Measurements from ENCODE around the gene ATP1A1. TPM values are rescaled to one million over a fixed set of nuclear protein-coding genes. Genes with fewer than 3 reads are reported as not detected.
A peak's percentile ranks its signal among the peaks of the same experiment; 100 is the strongest.

Gene ATP1A1
- total and polyA plus RNA-seq, 4 experiments from 2014 or later: 46.5 to 256 (median 163) TPM

DNA sequence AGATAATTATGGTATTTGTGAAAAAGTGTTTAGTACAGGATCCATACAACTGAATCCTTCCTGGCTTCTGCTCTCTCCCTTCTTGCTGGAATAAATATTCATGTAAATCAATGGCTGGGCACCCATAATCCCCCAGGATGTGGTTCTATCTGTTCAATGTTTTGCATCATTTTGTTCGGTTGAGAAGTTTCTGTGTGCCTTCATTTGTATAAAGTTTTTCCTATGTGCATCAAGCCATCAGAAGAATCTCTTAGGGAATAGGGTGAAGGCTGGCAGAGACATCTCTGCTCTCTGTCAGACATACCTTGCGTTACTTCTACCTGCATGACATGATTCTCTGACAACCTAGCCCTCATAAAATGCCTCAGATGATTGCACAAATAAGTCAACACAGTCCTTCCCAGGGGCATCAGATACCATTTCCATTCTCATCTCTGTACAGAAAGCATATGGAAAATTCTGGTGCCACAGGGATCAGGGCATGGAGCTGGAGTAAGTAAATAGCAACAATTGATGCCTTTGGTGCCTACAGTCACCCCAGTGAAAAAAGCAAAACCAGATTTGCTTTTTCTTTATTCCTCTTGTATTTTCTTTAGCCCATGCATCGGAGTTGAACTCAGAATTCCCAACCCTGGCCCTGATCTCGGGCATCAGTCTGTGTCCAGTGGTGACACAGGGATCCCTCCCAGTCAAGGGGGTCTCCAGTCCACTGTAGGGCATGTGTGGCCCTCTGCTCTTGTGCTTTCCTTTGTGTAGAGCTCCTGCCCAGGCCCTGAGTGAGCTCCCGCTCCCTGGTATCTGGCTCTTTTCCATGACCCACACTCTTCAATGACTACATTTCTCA lies 39.7 kb upstream of the ATP1A1 start:
- Mint-ChIP-seq H3K36me3 (no peaks in the 10 kb centered on the region), H3K4me1 (peaks cover 19 to 36% (median 23%) of the 10 kb centered on the region in 4 donors), H3K27ac (no peak overlapping the region), H3K4me3 (no peak overlapping the region), H3K27me3 (no peaks in the 10 kb centered on the region), H3K9me3 (peaks cover 0 to 2% (median 0%) of the 10 kb centered on the region in 8 donors)
- no peak overlapping the region for H3K27ac ChIP-seq (ENCODE audit: low read depth, low read length)
- ChIA-PET POLR2A (ENCODE audit: partially characterized antibody) (interaction anchor here (0.7 to 1.5 kb wide), 2 partner anchors 8 to 11 kb away, joined by 4 to 10 read pairs; no protein-coding TSS in a partner anchor), CTCF (ENCODE audit: partially characterized antibody) (interaction anchor here (0.9 to 1.0 kb wide), 2 partner anchors 102 to 194 kb away, joined by 3 to 4 read pairs; no protein-coding TSS in a partner anchor)
- no peaks in the 10 kb centered on the region for H3K9me3 ChIP-seq (ENCODE audit: control insufficient read depth in 1 of 2, low read length in 2 of 2)
- DNase-seq: no peak
- H3K4me1 ChIP-seq (ENCODE audit: insufficient read depth, low read length): peaks cover 6% of the 10 kb centered on the region
- H3K4me3 ChIP-seq (ENCODE audit: low read length in 2 of 2): no peak overlapping the region
- H3K27me3 ChIP-seq (ENCODE audit: insufficient read depth, low read length): no peaks in the 10 kb centered on the region
- H3K36me3 ChIP-seq (ENCODE audit: insufficient read depth, low read length): no peaks in the 10 kb centered on the region
- intact Hi-C loops (cut with micrococcal nuclease): no loop called here

DNA sequence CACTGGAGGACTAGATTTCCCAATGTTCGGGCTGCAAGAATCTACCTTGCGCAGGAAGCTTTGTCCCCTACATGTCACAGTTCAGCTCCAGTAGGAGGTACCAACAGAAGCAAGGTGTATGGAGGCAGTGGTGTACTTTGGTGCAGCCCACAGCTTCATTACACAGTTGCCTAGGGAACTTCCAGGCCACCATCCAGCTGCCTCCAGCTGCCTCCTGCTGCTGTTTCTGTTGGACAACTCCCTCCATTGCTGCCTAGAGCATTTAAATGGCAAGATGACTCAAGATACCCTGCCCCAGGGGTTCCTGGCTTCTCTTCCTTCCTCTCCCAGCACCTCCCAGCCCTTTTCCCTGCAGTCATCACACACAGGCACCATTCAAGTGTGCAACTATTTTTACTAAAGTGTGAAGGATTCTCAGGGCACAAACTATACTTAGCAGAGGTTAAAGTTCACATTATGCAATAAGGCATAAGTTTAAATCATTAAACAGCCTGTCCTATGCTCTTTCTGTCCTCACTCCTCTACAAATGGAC lies 39.0 kb upstream of the ATP1A1 start:
- Mint-ChIP-seq H3K9me3 (no peaks in the 10 kb centered on the region), H3K4me1 (peaks cover 14 to 29% (median 18%) of the 10 kb centered on the region in 4 donors)

DNA sequence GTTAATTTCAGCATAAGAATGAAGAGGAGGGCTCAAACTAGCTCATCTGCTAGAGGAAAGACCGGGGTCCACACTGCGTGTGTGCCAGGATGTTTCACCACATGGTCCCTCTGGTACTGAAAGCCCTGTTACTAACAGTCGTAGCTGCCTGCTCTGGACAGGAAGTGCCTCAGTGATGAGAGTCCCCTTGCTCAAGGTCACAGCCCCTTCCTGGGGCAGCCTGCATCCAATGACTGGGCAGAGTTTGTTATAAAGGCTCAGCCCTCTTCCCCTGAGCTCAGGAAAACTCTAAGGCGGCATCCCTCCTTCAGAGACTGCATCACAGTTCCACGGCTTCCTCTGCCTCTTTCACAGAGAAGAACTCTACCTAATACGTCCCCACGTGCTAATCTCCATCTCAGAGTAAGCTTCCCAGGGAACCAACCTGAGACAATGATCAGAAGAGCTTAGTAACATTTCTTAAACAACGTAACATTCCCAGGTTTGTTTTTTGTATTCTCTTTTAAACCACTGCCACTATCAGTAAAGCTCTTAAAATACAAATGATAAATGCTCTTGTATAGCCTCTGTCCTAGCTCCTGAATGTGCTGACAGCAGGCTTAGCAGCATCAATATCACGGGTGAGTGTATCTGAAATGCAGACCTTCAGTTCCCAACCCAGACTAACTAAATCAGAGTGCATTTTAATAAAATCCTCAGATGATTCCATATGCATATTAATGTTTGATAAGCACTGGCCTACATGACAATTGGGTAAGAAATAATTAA lies 38.0 kb upstream of the ATP1A1 start:
- no peaks in the 10 kb centered on the region for H3K27me3 ChIP-seq (ENCODE audit: insufficient read depth, low read length)
- no peaks in the 10 kb centered on the region for H3K9me3 ChIP-seq (ENCODE audit: control insufficient read depth in 1 of 2, low read length in 2 of 2)
- peak overlapping the region in 2 of 7 donors; percentile 52 to 61 for H3K27ac Mint-ChIP-seq
- POLR2A ChIA-PET (ENCODE audit: partially characterized antibody): interaction anchor here (0.6 to 1.5 kb wide), 6 partner anchors 9 to 41 kb away, joined by 3 to 10 read pairs (median 4); no protein-coding TSS in a partner anchor
- intact Hi-C loops (cut with micrococcal nuclease): no loop called here
- no peak overlapping the region for H3K4me3 Mint-ChIP-seq
- no peak for DNase-seq
- CTCF ChIA-PET (ENCODE audit: partially characterized antibody): interaction anchor here (0.7 to 2.3 kb wide), 4 partner anchors 9 to 196 kb away, joined by 3 to 6 read pairs (median 4); no protein-coding TSS in a partner anchor
- no peaks in the 10 kb centered on the region for H3K27me3 Mint-ChIP-seq
- no peaks in the 10 kb centered on the region for H3K9me3 Mint-ChIP-seq
- H3K36me3 Mint-ChIP-seq: no peaks in the 10 kb centered on the region
- no peaks in the 10 kb centered on the region for H3K36me3 ChIP-seq (ENCODE audit: insufficient read depth, low read length)
- peaks cover 8 to 19% (median 14%) of the 10 kb centered on the region in 4 donors for H3K4me1 Mint-ChIP-seq
- H3K4me1 ChIP-seq (ENCODE audit: insufficient read depth, low read length): no peaks in the 10 kb centered on the region
- no peak overlapping the region for H3K27ac ChIP-seq (ENCODE audit: low read depth, low read length)
- no peak overlapping the region for H3K4me3 ChIP-seq (ENCODE audit: low read length in 2 of 2)

More for the DNA sequence above, 39.0 kb upstream of the ATP1A1 start:
- intact Hi-C loops (cut with micrococcal nuclease): no loop called here
- Histone ChIP-seq H3K27me3 (ENCODE audit: insufficient read depth, low read length) (no peaks in the 10 kb centered on the region), H3K4me3 (ENCODE audit: low read length in 2 of 2) (no peak overlapping the region), H3K27ac (ENCODE audit: low read depth, low read length) (no peak overlapping the region), H3K36me3 (ENCODE audit: insufficient read depth, low read length) (no peaks in the 10 kb centered on the region), H3K9me3 (ENCODE audit: control insufficient read depth in 1 of 2, low read length in 2 of 2) (no peaks in the 10 kb centered on the region), H3K4me1 (ENCODE audit: insufficient read depth, low read length) (no peaks in the 10 kb centered on the region)
- H3K27ac Mint-ChIP-seq: no peak overlapping the region
- no peak for DNase-seq
- H3K27me3 Mint-ChIP-seq: no peaks in the 10 kb centered on the region
- H3K36me3 Mint-ChIP-seq: no peaks in the 10 kb centered on the region
- ChIA-PET POLR2A (ENCODE audit: partially characterized antibody) (interaction anchor here (0.7 to 1.5 kb wide), 3 partner anchors 8 to 42 kb away, joined by 3 to 10 read pairs (median 4); no protein-coding TSS in a partner anchor), CTCF (ENCODE audit: partially characterized antibody) (interaction anchor here (0.9 to 1.2 kb wide), 3 partner anchors 103 to 195 kb away, joined by 3 to 4 read pairs (median 4); no protein-coding TSS in a partner anchor)
- no peak overlapping the region for H3K4me3 Mint-ChIP-seq

DNA sequence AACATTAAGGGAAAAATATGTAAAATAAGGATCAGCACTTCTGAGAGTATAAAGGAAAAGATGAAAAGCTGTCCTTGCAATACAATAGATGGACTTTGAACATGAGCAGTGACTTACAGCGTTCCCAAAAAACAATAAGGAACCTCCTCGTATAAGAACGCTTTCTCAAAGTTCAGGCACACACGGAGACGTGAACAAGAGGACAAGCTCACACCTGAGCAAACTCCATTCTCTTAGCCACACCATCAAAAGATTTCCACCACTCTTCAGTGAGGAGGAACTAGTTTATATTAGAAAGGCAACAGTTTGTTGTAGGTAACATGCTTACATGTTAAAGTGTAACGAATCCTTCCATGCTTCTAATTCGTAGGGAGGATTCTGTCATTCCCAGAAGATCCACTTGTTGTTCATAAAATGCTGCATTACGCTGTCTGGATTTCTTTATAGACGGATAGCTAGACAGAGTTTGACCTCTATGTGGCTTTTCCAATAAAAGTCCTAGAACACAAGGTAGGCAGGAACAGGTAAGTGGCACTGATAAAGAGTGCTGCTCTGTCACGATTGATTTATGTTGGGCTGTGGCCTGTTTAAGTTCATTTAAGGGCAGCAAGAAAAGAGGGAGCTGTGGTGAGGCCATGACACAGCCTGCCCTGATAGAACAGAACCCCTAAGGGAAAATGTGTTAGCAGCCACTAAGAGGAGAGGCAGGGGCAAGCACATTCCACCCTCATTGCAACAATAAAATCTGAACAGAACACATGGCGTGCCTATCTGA lies 37.0 kb upstream of the ATP1A1 start:
- Mint-ChIP-seq H3K27me3 (no peaks in the 10 kb centered on the region), H3K27ac (peak overlapping the region in 1 of 7 donors; percentile 22), H3K9me3 (no peaks in the 10 kb centered on the region), H3K36me3 (no peaks in the 10 kb centered on the region), H3K4me1 (peaks cover 7 to 17% (median 12%) of the 10 kb centered on the region in 4 donors), H3K4me3 (no peak overlapping the region)
- H3K27me3 ChIP-seq (ENCODE audit: insufficient read depth, low read length): no peaks in the 10 kb centered on the region
- H3K27ac ChIP-seq (ENCODE audit: low read depth, low read length): no peak overlapping the region
- no peaks in the 10 kb centered on the region for H3K4me1 ChIP-seq (ENCODE audit: insufficient read depth, low read length)
- no peaks in the 10 kb centered on the region for H3K9me3 ChIP-seq (ENCODE audit: control insufficient read depth in 1 of 2, low read length in 2 of 2)
- POLR2A ChIA-PET (ENCODE audit: partially characterized antibody): interaction anchor here (0.6 to 1.4 kb wide), 4 partner anchors 8 to 40 kb away, joined by 3 to 5 read pairs (median 4); no protein-coding TSS in a partner anchor
- intact Hi-C loops (cut with micrococcal nuclease): no loop called here
- CTCF ChIA-PET (ENCODE audit: partially characterized antibody): interaction anchor here (1.1 to 2.3 kb wide), 2 partner anchors 9 to 196 kb away, joined by 4 to 6 read pairs; no protein-coding TSS in a partner anchor
- no peak overlapping the region for H3K4me3 ChIP-seq (ENCODE audit: low read length in 2 of 2)
- H3K36me3 ChIP-seq (ENCODE audit: insufficient read depth, low read length): no peaks in the 10 kb centered on the region
- DNase-seq: no peak

DNA sequence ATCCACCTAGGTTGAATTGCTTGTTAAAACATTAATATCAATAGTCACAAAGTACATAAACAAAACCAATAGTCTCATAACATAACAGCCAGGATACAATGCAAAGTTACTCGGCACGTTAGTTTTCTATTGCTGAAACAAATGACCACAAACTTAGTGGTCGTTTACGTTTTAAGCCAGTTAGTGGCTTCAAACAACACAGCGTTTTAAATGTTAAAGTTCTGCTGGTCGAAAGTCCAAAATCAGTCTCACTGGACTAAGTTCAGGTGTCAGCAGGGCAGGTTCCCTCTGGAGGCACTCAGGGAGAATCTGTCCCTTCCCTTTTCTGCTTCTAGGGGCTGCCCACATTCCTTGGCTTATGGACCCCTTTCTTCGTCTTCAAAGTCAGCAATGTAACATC lies 35.6 kb upstream of the ATP1A1 start:
- H3K4me1 Mint-ChIP-seq: peaks cover 7 to 14% (median 11%) of the 10 kb centered on the region in 4 donors
- no peaks in the 10 kb centered on the region for H3K4me1 ChIP-seq (ENCODE audit: insufficient read depth, low read length)
- H3K36me3 Mint-ChIP-seq: no peaks in the 10 kb centered on the region
- H3K9me3 ChIP-seq (ENCODE audit: control insufficient read depth in 1 of 2, low read length in 2 of 2): no peaks in the 10 kb centered on the region
- H3K9me3 Mint-ChIP-seq: no peaks in the 10 kb centered on the region
- ChIA-PET POLR2A (ENCODE audit: partially characterized antibody) (no interaction called here), CTCF (ENCODE audit: partially characterized antibody) (no interaction called here)
- intact Hi-C loops (cut with micrococcal nuclease): no loop called here
- no peaks in the 10 kb centered on the region for H3K27me3 ChIP-seq (ENCODE audit: insufficient read depth, low read length)
- H3K27me3 Mint-ChIP-seq: no peaks in the 10 kb centered on the region
- no peak overlapping the region for H3K4me3 ChIP-seq (ENCODE audit: low read length in 2 of 2)
- DNase-seq: no peak
- H3K4me3 Mint-ChIP-seq: no peak overlapping the region
- no peak overlapping the region for H3K27ac Mint-ChIP-seq
- H3K36me3 ChIP-seq (ENCODE audit: insufficient read depth, low read length): no peaks in the 10 kb centered on the region
- no peak overlapping the region for H3K27ac ChIP-seq (ENCODE audit: low read depth, low read length)

DNA sequence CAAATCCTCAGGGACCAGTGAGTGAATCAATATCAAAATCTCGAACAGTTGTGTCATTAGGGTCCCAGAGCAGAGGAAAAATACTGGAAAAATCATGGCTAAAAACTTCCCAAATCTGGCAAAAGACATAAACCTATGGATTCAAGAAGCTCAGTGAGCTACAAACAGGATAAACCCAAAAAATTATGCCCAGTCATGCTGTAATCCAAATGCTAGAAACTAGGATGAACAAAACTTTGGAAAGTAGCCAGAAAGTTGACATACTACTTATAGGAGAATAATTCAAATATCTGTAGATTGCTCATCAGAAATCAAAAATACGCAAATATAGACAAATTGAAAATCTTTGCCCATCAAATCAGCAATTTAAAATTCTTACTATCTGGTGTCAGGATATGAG lies 34.6 kb upstream of the ATP1A1 start:
- Mint-ChIP-seq H3K27ac (no peak overlapping the region), H3K4me1 (peaks cover 9 to 17% (median 12%) of the 10 kb centered on the region in 4 donors), H3K36me3 (no peaks in the 10 kb centered on the region), H3K27me3 (no peaks in the 10 kb centered on the region), H3K9me3 (no peaks in the 10 kb centered on the region), H3K4me3 (no peak overlapping the region)
- ChIA-PET POLR2A (ENCODE audit: partially characterized antibody) (no interaction called here), CTCF (ENCODE audit: partially characterized antibody) (interaction anchor here (1.0 kb wide), 1 partner anchor 199 kb away, joined by 5 read pairs; no protein-coding TSS in a partner anchor)
- Histone ChIP-seq H3K27ac (ENCODE audit: low read depth, low read length) (no peak overlapping the region), H3K36me3 (ENCODE audit: insufficient read depth, low read length) (no peaks in the 10 kb centered on the region), H3K4me3 (ENCODE audit: low read length in 2 of 2) (no peak overlapping the region), H3K27me3 (ENCODE audit: insufficient read depth, low read length) (no peaks in the 10 kb centered on the region), H3K9me3 (ENCODE audit: control insufficient read depth in 1 of 2, low read length in 2 of 2) (no peaks in the 10 kb centered on the region), H3K4me1 (ENCODE audit: insufficient read depth, low read length) (peaks cover 9% of the 10 kb centered on the region)
- intact Hi-C loops (cut with micrococcal nuclease): no loop called here
- DNase-seq: no peak

Measured in CD4-positive, alpha-beta memory T cell (primary cell).